Neural progenitor cell (in vitro differentiated cells): ENCODE results near the gene SPAG9. TPM values are rescaled to one million over a fixed set of nuclear protein-coding genes. Genes with fewer than 3 reads are reported as not detected.
A peak's percentile ranks its signal among the peaks of the same experiment; 100 is the strongest.

ENCODE experiments used
- DNase-seq: peaks from one replicate; pipeline ENCODE4 v3.0.0-alpha.2; 2016; ENCODE audit warnings: low spot score
- H2AFZ ChIP-seq: fragments of 200-600 bp; sonication (generic); replicated peaks from 2 replicates; pipeline ENCODE4 v1.6.1; 2016; ENCODE audit warnings: antibody characterized with exemption
- H3F3A ChIP-seq: fragments of 200-600 bp; sonication (generic); 2 replicates; pipeline ENCODE4 v1.6.1; 2016; ENCODE audit warnings: antibody characterized with exemption, low read depth
- H3K27ac ChIP-seq: fragments of 200-600 bp; sonication (generic); 2 replicates; pipeline ENCODE4 v1.5.1; 2016; ENCODE audit warnings: mild to moderate bottlenecking
- H3K27me3 ChIP-seq: fragments of 200-600 bp; sonication (generic); 2 replicates; pipeline ENCODE4 v1.6.1; 2016; ENCODE audit warnings: mild to moderate bottlenecking, moderate library complexity
- H3K36me3 ChIP-seq: fragments of 200-600 bp; sonication (generic); 2 replicates; pipeline ENCODE4 v1.5.1; 2016
- H3K4me1 ChIP-seq: fragments of 200-600 bp; sonication (generic); 2 replicates; pipeline ENCODE4 v1.6.1; 2016; ENCODE audit warnings: mixed run types
- H3K4me2 ChIP-seq: fragments of 200-600 bp; sonication (generic); 2 replicates; pipeline ENCODE4 v1.6.1; 2016
- H3K4me3 ChIP-seq: fragments of 200-600 bp; sonication (generic); 2 replicates; pipeline ENCODE4 v1.5.1; 2016
- H3K79me2 ChIP-seq: fragments of 200-600 bp; sonication (generic); 2 replicates; pipeline ENCODE4 v1.6.1; 2016; ENCODE audit warnings: low read depth
- H3K9ac ChIP-seq: fragments of 200-600 bp; sonication (generic); 2 replicates; pipeline ENCODE4 v1.6.1; 2016
- H3K9me3 ChIP-seq: fragments of 200-600 bp; sonication (generic); 2 replicates; pipeline ENCODE4 v1.5.1; 2016; ENCODE audit warnings: low read depth
- H4K20me1 ChIP-seq: fragments of 200-600 bp; sonication (generic); 2 replicates; pipeline ENCODE4 v1.6.1; 2016; ENCODE audit warnings: low read depth
- H3K27ac Mint-ChIP-seq: 3 replicates; pipeline ENCODE4 v1.8.0; 2021; ENCODE audit warnings: mixed read lengths
- H3K27me3 Mint-ChIP-seq: 2 replicates; pipeline ENCODE4 v1.8.0; 2022; ENCODE audit warnings: low read depth, mild to moderate bottlenecking, inconsistent platforms, moderate library complexity, mixed read lengths; ENCODE audit not compliant: insufficient read depth
- H3K36me3 Mint-ChIP-seq: 3 replicates; pipeline ENCODE4 v1.8.0; 2021; ENCODE audit warnings: mixed read lengths
- H3K4me1 Mint-ChIP-seq: 3 replicates; pipeline ENCODE4 v1.8.0; 2021; ENCODE audit warnings: mixed read lengths
- H3K4me3 Mint-ChIP-seq: 3 replicates; pipeline ENCODE4 v1.8.0; 2021; ENCODE audit warnings: mild to moderate bottlenecking, moderate library complexity, mixed read lengths
- H3K9me3 Mint-ChIP-seq: 3 replicates; pipeline ENCODE4 v1.8.0; 2020; ENCODE audit warnings: mixed read lengths
- CTCF ChIP-seq: fragments of 200-600 bp; sonication (generic); IDR thresholded peaks from 2 replicates; pipeline ENCODE4 v1.5.1; 2017; ENCODE audit warnings: antibody characterized with exemption, mild to moderate bottlenecking
- EZH2 ChIP-seq: fragments of 200-600 bp; sonication (generic); IDR thresholded peaks from 2 replicates; pipeline ENCODE4 v1.6.1; 2017; ENCODE audit warnings: antibody characterized with exemption, mild to moderate bottlenecking, moderate library complexity
- EZH2phosphoT487 ChIP-seq: fragments of 200-600 bp; sonication (generic); IDR thresholded peaks from 2 replicates; pipeline ENCODE4 v1.6.1; 2017; ENCODE audit warnings: antibody characterized with exemption
- total RNA-seq: library from RNA; depleted of rRNA; stranded (reverse); fragments of >200 nt; gene quantifications from 2 replicates; pipeline ENCODE4 v1.2.3, GENCODE V29; 2015; ENCODE audit warnings: low replicate concordance

SPAG9 gene
- total RNA-seq, 1 donor from 2014 or later, result 99.5 TPM

- no peak overlapping the region for H3K27ac ChIP-seq
- DNase-seq, result peak; percentile 68
- no peaks in the 10 kb centered on the region for H3K9me3 Mint-ChIP-seq
These were observed 1.2 kb upstream of the SPAG9 start for GRCh38 chr17:51121620-51122472.

GRCh38 chr17:51120357-51120738 lies 320 bp downstream of the SPAG9 start:
- H3K27ac ChIP-seq, result peak overlapping the region; percentile 82
- H3K27me3 ChIP-seq, result no peaks in the 10 kb centered on the region
- TF ChIP-seq EZH2, result no peak
- TF ChIP-seq EZH2phosphoT487, result no peak
- TF ChIP-seq CTCF, result no peak
- Mint-ChIP-seq H3K4me1 (peaks cover 33% of the 10 kb centered on the region), H3K9me3 (no peaks in the 10 kb centered on the region), H3K27me3 (peaks cover 4% of the 10 kb centered on the region), H3K4me3 (peak overlapping the region; percentile 95), H3K36me3 (no peaks in the 10 kb centered on the region), H3K27ac (no peak overlapping the region)
- H3K4me1 ChIP-seq, result peaks cover 5% of the 10 kb centered on the region
- peak overlapping the region; percentile 88 for H3K4me2 ChIP-seq
- no peak for DNase-seq
- H4K20me1 ChIP-seq, result peaks cover 39% of the 10 kb centered on the region
- no peaks in the 10 kb centered on the region for H3K9me3 ChIP-seq
- H3K9ac ChIP-seq, result peak overlapping the region; percentile 59
- H3F3A ChIP-seq, result peaks cover 20% of the 10 kb centered on the region
- H3K79me2 ChIP-seq, result peaks cover 48% of the 10 kb centered on the region
- H3K36me3 ChIP-seq, result no peaks in the 10 kb centered on the region
- H2AFZ ChIP-seq, result peak overlapping the region; percentile 89
- peak overlapping the region; percentile 100 for H3K4me3 ChIP-seq

More at GRCh38 chr17:51121620-51122472, 1.2 kb upstream of the SPAG9 start:
- H3K27me3 Mint-ChIP-seq, result peaks cover 4% of the 10 kb centered on the region
- peak overlapping the region; percentile 96 for H3K4me3 Mint-ChIP-seq
- peaks cover 33% of the 10 kb centered on the region for H3K4me1 Mint-ChIP-seq
- Histone ChIP-seq H3K9me3 (no peaks in the 10 kb centered on the region), H3K4me2 (peak overlapping the region; percentile 78), H3K79me2 (peaks cover 33% of the 10 kb centered on the region), H3K36me3 (no peaks in the 10 kb centered on the region), H2AFZ (peak overlapping the region; percentile 96), H3K4me3 (peak overlapping the region; percentile 100), H3K27me3 (no peaks in the 10 kb centered on the region), H3K9ac (no peak overlapping the region), H3K4me1 (peaks cover 5% of the 10 kb centered on the region), H4K20me1 (peaks cover 31% of the 10 kb centered on the region), H3F3A (peaks cover 20% of the 10 kb centered on the region)
- no peaks in the 10 kb centered on the region for H3K36me3 Mint-ChIP-seq
- TF ChIP-seq EZH2phosphoT487 (no peak), CTCF (no peak), EZH2 (no peak)
- peak overlapping the region; percentile 99 for H3K27ac Mint-ChIP-seq

GRCh38 chr17:51119415-51120356 lies 982 bp downstream of the SPAG9 start:
- Mint-ChIP-seq H3K27ac (peak overlapping the region; percentile 58), H3K4me3 (peak overlapping the region; percentile 95), H3K9me3 (no peaks in the 10 kb centered on the region), H3K4me1 (peaks cover 33% of the 10 kb centered on the region), H3K27me3 (peaks cover 4% of the 10 kb centered on the region), H3K36me3 (no peaks in the 10 kb centered on the region)
- H2AFZ ChIP-seq, result peak overlapping the region; percentile 89
- DNase-seq, result peak; percentile 60
- peaks cover 5% of the 10 kb centered on the region for H3K4me1 ChIP-seq
- peak overlapping the region; percentile 82 for H3K27ac ChIP-seq
- peaks cover 39% of the 10 kb centered on the region for H4K20me1 ChIP-seq
- peaks cover 54% of the 10 kb centered on the region for H3K79me2 ChIP-seq
- H3K27me3 ChIP-seq, result no peaks in the 10 kb centered on the region
- peak overlapping the region; percentile 100 for H3K4me3 ChIP-seq
- peak overlapping the region; percentile 59 for H3K9ac ChIP-seq
- TF ChIP-seq EZH2phosphoT487 (no peak), CTCF (peak; percentile 22)
- H3F3A ChIP-seq, result peaks cover 20% of the 10 kb centered on the region
- no peaks in the 10 kb centered on the region for H3K9me3 ChIP-seq
- H3K36me3 ChIP-seq, result no peaks in the 10 kb centered on the region
- H3K4me2 ChIP-seq, result peak overlapping the region; percentile 88
